ENCODE data around the gene CCL4L2.
"Not testable (repeated sequence)": the region's sequence is repeated elsewhere in the genome, so short reads cannot be mapped to it uniquely, and the experiment has no call there.

The CCL4L2 gene

GRCh38 chr17:36210439-36211211, at the start of gene CCL4L2:
CCL4L2 (plus strand) TSS chr17:36211063.
- not testable (repeated sequence) for DNase-seq

DNA sequence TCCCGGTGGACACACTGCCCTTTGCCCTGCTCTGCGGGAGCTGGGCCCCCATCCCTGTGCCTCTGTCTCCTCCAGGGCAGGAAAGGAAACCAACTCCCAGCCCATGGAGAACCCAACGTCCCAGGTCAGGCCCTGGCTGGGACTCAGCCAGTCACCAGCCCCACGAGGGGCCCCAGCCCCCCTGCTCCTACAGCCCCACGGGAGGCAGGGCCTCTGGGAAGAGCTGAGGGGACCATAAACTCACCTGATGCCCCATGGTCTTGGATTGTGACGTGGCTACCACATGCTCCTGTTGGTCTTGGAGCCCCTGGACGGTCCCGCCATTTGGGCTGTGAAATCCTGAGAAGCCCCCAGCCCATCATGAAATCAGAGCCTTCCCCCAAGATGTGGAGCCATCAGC, 42.0 kb upstream of the CCL4L2 start:
- DNase-seq = not testable (repeated sequence)

DNA sequence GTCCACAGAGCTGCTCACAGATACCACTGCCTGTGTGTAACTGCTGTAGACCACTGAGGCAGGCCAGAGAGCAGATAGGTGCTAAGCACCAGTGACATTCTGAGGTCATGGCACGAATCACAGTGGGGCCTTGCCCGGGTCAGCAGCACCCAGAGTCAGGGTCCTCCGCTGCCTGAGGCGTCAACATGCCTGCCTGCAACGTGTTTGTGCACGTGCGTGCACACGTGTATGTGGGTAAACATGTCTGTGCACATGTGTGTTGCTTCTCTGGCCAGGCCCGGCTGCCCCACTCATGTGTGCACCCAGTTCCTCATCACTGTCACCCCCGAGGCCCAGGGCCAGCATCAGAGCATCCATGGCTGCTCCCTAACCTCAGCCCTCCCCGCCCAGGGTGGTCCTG, 34.3 kb upstream of the CCL4L2 start, which contains the start of gene TBC1D3B:
Gene TBC1D3B (minus strand): TSS at position 101 of the 400 bp plus-strand sequence. CDS start 1,586 bp downstream, outside the sequence.
- not testable (repeated sequence) for DNase-seq

DNA sequence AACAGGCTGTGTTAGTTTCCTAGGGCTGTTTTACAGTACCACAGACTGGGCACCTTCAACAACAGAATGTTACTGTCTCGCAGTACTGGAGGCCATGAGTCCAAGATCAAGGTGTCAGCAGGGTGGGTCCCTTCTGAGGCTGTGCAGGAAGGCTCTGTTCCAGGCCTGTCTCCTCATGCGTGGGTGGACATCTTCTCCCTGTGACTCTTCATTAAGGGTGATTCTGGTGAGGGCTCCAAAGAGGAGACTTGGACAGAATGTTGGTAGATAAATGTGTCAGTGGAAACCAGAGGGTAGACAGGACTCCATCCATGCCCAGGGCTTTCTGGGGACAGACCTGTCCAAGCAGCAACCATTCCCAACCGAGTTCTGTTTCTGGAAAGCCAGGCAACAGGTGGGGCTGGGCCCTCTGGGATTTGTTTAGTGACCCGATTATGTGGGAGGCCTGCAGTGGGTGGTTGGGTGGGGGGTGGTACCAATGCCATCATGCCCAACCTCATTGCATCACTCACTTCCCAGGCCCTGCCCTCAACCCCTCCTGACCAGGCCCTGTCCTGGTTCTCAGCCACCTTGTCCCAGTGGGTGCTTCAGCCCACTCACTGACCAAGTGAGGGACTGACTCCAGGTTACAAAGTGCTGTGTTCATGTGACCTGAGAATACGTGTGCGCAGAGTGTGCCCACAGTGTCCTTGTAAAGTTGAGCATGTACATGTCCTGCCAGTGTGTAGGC, 29.3 kb upstream of the CCL4L2 start:
- not testable (repeated sequence) for DNase-seq

GRCh38 chr17:36182176-36183000, 28.5 kb upstream of the CCL4L2 start:
- no peak for DNase-seq

DNA sequence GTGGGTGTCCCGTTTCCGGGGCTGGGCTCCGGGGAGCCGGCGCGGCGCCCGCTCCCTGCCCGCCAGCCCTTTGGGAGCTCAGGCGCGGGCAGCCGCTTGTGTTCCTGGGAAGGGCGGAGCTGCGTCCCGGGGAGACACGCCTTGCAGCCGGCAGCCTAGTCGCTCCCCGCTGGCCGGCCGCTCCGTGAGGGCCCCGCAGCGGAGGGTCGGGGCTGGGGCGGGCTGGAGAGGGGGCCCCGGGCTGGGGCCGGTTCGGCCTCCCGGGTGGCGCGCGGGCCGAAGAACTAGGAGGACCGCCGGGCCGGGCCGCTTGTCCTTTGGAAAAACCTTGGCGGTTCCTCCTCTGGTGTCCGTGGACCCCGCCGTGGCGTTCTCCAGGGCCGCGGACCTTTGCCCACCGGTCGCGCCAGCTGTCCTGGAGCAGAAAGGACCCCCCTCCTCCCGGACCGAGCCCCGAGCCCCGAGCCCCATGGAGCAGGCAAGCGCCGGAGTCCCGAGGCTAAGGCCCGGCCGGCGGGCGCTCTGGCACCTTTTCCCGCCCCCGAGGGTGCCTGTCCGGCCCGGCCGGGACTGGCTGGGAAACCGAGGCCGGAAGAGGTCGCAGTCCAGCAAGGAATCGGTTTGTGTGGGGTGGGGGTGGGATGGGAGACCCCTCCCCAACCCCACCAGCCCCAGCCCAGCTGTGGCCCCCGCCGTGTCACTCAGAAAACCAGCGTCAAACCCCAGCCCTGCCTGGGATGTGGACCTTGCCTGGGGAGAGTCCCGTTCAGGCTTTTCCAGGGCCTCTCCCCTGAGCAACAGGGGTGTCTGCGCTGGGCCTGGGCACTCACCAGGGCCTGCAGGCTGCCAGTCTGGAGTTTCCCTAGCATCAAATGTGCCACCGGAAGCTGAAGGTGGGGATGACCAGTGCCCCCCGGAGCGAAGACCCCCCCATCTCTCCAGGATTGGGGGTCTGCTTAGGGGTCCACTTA, 27.6 kb upstream of the CCL4L2 start:
- no peak for DNase-seq

DNA sequence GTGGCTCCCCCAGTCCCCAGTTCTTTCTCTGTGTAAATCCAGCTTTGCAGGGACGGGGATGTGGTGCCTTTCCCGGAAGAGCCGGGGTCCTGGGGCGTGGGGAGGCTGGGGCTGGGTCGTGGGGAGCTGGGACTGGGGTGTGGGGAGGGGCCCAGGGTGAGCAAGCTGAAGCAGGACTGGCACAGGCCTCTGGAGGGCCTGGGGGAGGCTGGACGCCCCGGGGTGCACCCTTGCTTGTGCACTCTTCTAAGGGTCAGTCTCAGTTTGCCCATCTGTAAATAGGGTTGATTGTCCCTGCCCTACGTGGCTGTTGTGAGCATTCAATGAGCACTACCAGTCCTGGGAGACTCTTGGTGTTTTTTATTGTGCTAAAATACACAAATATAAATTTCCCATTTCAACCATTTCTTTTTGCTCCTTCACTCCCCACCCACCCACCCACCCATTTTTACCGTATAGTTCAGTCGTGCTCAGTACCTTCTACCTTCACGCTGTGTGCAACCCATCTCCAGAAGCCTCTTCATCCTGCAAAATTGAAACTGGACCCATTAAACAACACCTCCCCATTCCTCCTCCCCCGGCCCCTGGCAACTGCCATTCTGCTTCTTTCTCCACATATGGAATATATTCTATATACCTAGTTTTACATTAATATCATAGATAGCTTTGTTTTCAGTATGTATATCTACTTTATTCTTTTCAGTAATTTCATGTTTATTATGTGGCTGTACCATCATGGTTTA, 26.7 kb upstream of the CCL4L2 start:
- no peak for DNase-seq

DNA sequence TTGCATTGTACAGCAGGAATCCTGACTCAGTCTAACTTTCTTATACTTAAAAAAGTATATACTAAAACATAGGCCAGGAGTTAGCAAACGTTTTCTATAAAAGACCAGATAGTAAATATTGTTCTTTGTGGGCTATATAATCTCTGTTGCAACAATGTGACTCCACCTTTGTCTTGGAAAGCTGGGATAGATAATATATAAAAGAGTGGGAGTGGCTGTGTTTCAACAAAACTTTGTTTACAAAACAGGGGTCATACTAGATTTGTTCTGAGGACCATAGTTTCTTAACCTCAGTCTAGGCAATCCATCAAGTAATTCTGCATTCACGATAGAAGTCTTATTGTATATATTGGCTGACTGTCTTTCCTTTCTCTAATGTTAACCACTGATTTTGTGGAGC, 25.4 kb upstream of the CCL4L2 start:
- no peak for DNase-seq

- not testable (repeated sequence) for DNase-seq
Observed at GRCh38 chr17:36186810-36187763, 23.8 kb upstream of the CCL4L2 start.

GRCh38 chr17:36187943-36188665, 22.8 kb upstream of the CCL4L2 start:
- not testable (repeated sequence) for DNase-seq

GRCh38 chr17:36188891-36189306, 22.0 kb upstream of the CCL4L2 start:
- no peak for DNase-seq

- not testable (repeated sequence) for DNase-seq
Observed at GRCh38 chr17:36189993-36190392, 20.9 kb upstream of the CCL4L2 start.

DNA sequence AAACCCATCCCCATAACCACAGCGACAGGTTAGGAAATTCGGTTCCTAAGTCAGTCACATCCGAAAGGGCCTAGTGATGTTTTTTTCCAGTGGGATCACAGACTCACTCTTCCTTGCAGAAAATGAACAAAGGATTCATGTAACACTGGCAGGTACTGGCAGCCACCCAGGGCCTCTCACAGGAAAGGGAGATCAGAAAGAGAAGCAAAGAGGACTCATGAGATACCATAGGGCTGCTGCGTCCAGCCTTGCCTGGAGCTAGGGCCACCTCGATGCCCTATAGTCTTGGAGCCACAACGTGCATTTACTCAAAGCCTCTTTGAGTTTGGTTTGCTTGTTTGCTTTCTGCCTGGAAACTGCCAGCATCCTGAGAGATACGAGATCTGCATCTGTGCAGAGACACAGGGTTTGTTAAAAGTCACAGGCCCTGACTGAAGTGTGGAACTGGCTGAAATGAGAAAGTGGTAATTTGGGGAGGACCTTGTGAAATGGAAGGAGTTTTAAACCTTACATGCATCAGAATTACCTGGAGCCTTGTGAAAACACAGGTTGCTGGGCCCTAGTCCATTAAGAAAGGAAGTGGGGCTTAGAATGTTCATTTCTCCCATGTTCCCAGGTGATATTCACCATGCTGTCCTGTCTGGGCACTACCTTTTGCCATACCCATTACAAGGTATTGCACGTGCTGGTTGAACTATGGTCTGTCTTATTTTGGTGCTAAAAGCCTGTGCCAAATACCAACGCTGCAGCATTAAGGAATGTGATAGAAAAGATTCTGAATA, 20.1 kb upstream of the CCL4L2 start:
- not testable (repeated sequence) for DNase-seq

- DNase-seq = no peak
Observed at GRCh38 chr17:36193216-36193775, 17.6 kb upstream of the CCL4L2 start.

GRCh38 chr17:36194147-36194831, 16.6 kb upstream of the CCL4L2 start:
- DNase-seq = not testable (repeated sequence)

- not testable (repeated sequence) for DNase-seq
Observed at GRCh38 chr17:36194832-36195433, 15.9 kb upstream of the CCL4L2 start.

All from activated effector memory CD4-positive, alpha-beta T cell treated with Interleukin-2 at 50 U/mL for 16 hours (primary cell).